GM10248 (cell line): Measurements from ENCODE around the gene PTK7.
"Not testable (repeated sequence)": the region's sequence is repeated elsewhere in the genome, so short reads cannot be mapped to it uniquely, and the experiment has no call there.

Source experiments
- CTCF ChIA-PET: fragments of 300-600 bp; sonication (Branson Sonifier 250); formaldehyde crosslinking; extraction: SDS; loops from one replicate; lab custom pipeline; 2021; ENCODE audit warnings: antibody characterized with exemption; lab: Yijun Ruan, JAX
- POLR2A ChIA-PET: fragments of 350-650 bp; sonication (Branson Sonifier 250); formaldehyde crosslinking; extraction: SDS; loops from one replicate; lab custom pipeline; 2020; ENCODE audit warnings: antibody characterized with exemption; lab: Yijun Ruan, JAX
- DNase-seq: peaks from one replicate; pipeline ENCODE4 v3.0.0; 2012; ENCODE audit errors: extremely low spot score
- CTCF ChIP-seq: IDR thresholded peaks from 2 replicates; pipeline ENCODE4 v1.5.1; 2012; ENCODE audit warnings: mild to moderate bottlenecking, low read depth; ENCODE audit errors: extremely low read depth, missing control alignments, control extremely low read depth

Gene PTK7

DNA sequence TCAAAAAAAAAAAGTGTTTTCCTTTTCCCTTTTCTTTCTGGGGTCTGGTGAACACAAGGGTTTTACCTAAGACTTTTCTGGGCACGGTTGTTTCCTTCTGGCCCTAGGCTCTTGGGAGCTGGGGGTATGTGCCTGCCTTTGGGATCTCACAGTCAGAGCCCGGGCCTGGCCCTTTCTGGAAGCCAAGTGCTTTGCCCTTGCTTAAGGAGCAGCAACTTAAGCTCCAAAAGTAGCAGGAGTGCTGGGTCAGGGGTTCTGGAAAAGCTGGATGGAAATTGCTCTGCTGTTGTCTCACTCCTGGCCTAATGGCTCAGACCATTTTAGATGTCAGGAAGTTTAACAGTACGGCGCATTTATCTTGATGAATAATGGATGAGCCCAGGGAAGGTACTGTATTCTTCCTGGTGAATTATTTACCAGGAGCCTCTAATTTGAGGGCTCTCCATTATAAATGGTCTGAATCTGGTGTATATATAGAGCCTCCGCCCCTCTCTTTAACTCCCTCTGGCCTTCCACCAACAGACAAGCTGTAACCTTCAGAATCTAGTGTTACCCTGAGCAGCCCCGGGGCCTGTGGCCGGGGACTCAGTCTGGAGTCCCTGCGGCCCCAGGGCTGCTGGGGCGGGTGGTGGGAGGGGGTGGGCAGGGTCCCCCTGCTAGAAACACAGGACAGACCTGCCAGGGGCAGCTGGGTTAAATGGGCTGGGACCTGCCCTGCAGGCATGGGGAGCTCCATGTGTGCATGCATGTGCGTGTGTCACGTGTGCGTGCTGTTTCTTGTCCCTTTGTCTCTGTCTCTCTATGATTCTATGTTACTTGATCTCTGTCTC, 37.5 kb downstream of the PTK7 start:
- ChIA-PET CTCF (interaction anchor here (1.2 kb wide), 1 partner anchor 11 kb away, joined by 3 read pairs; no protein-coding TSS in a partner anchor), POLR2A (no interaction called here)
- no peak for TF ChIP-seq CTCF
- DNase-seq = no peak

DNA sequence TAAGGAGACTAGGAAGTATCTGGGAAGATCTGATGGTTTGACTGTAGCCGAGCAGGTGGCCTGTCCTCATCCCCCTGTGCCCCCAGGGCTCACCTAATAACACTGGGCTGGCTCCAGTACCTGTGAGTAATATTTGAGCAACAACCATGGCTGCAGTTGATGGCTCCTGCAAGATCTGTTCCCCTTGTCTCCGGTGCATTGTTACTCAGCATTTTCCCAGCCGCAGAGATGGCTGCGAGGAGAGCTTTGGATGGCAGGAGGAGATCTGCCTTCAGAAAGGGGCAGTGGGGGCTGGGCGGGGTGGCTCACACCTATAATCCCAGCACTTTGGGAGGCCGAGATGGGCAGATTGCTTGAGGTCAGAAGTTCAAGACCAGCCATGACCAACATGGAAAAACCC, 39.3 kb downstream of the PTK7 start:
- no peak for DNase-seq
- no peak for TF ChIP-seq CTCF
- CTCF ChIA-PET = interaction anchor here (0.6 kb wide), 1 partner anchor 29 kb away, joined by 3 read pairs; no protein-coding TSS in a partner anchor
- POLR2A ChIA-PET = no interaction called here

DNA sequence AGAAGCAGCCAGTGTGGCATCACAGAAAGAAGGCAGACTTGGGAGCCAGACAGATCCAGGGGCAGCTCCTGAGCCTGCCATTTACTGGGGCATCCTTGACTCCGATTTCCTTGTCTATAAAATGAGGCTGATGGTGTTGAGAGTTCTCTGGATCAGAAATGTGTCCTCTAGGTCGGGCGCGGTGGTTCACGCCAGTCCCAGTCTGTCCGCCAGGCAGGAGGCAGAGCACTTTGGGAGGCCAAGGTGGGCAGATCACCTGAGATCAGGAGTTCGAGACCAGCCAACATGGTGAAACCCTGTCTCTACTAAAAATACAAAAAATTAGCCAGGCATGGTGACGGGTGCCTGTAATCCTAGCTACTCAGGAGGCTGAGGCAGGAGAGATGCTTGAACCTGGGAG, 41.4 kb downstream of the PTK7 start:
- not testable (repeated sequence) for DNase-seq
- CTCF ChIA-PET = interaction anchor here (0.9 kb wide), 1 partner anchor 18 kb away, joined by 3 read pairs; no protein-coding TSS in a partner anchor
- POLR2A ChIA-PET = interaction anchor here (0.6 kb wide), 1 partner anchor 158 kb away, joined by 4 read pairs; no protein-coding TSS in a partner anchor

DNA sequence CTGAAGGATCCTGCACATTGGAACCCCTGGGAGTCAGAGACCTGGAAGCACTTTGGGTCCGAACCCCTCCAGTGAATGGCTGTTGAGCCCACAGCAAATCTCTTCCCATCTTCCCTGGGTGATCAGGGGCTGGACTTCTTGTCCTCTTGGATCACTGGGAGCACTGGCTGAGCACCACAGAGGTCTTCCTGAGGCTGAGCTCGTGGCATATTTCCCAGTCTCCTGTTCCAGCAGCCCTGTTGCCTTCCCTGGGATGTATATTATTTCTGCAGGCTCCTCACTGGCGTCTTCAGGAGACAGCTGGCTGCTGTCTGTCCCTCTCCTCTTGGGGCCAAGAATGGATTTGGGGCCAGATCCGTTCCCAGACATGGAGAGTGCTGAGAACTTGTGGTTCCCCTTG, 43.4 kb downstream of the PTK7 start:
- CTCF ChIA-PET = interaction anchor here (1.1 to 1.4 kb wide), 2 partner anchors 23 to 24 kb away, joined by 3 to 4 read pairs; no protein-coding TSS in a partner anchor
- no peak for TF ChIP-seq CTCF
- POLR2A ChIA-PET = no interaction called here
- no peak for DNase-seq

DNA sequence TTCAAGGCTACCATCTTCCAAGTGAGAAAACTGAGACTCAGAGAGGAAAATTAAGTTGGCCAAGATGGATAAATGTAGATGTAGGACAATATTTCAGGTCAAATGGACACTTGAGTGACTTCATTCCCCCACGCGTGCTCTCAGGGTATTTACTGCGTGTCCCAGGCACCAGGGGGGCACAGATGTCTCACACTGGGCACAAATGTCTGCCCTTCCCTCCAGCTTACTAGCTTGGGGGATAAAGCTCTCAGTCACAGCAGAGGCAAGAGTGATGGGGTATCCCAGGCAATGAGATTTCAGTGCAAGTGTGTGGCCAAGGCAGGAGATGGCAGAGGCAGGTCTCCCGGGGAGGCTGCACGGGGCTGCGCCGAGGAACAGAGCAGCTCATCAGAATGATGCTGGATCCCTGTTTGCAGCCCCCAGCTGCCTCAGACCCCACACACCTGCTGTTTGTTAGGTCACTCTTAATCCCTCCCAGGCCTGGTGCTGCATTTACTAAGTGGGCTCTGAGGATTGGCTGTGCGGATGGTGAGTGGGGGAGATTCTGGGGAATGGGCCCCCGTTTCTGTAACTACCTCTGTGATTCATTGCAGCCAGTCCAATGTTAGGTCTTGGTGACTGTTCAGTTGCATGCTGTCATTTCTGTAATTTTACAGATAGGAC, 44.1 kb downstream of the PTK7 start:
- ChIA-PET CTCF (interaction anchor here (1.0 to 1.4 kb wide), 3 partner anchors 10 to 24 kb away, joined by 3 to 4 read pairs (median 3); no protein-coding TSS in a partner anchor), POLR2A (no interaction called here)
- DNase-seq = no peak
- TF ChIP-seq CTCF = no peak

- no peak for DNase-seq
- no peak for TF ChIP-seq CTCF
- CTCF ChIA-PET = interaction anchor here (1.0 to 1.4 kb wide), 4 partner anchors 9 to 113 kb away, joined by 3 to 4 read pairs (median 3); no protein-coding TSS in a partner anchor
- POLR2A ChIA-PET = no interaction called here
These were observed 45.1 kb downstream of the PTK7 start for GRCh38 chr6:43120944-43121913.
